ENCODE measurements around the gene CARM1.

- TF ChIP-seq CTCF (conservative IDR thresholded peaks at IDR 0.05 in 1 of 2, IDR thresholded peaks at IDR 0.05 in 1 of 2; ENCODE audit: low read depth in 1 of 2, low read length in 2 of 2) (no peak), EZH2 (IDR thresholded peaks at IDR 0.05; ENCODE audit: low read length, missing control alignments) (no peak)
Measured at GRCh38 chr19:10881403-10882107, 10.2 kb downstream of the CARM1 start.
